GM23338 (cell line): ENCODE data around the gene SRGAP2.
"Not testable (repeated sequence)": the region's sequence is repeated elsewhere in the genome, so short reads cannot be mapped to it uniquely, and the experiment has no call there.

Experiments
- CTCF ChIP-seq, 2 experiments: fragments of 200-600 bp in 1 of 2; sonication (generic) in 1 of 2; conservative IDR thresholded peaks; 2 replicates each; pipeline versions ENCODE4 v1.5.1 to v1.6.1; 2016 to 2017; ENCODE audit warnings: antibody characterized with exemption in 2 of 2, low read depth in 2 of 2, mild to moderate bottlenecking in 2 of 2, moderate library complexity in 1 of 2
- EZH2phosphoT487 ChIP-seq: fragments of 200-600 bp; sonication (generic); IDR thresholded peaks from one replicate; pipeline ENCODE4 v1.8.1; 2018; ENCODE audit warnings: antibody characterized with exemption; ENCODE audit not compliant: unreplicated experiment
- JUNB ChIP-seq: IDR thresholded peaks from one replicate; pipeline ENCODE4 v1.6.1; 2016; ENCODE audit warnings: antibody characterized with exemption; ENCODE audit not compliant: unreplicated experiment
- POLR2AphosphoS5 ChIP-seq: IDR thresholded peaks from 2 replicates; pipeline ENCODE4 v1.6.1; 2016; ENCODE audit warnings: antibody characterized with exemption, low read depth
- ZNF114 ChIP-seq: fragments of 250-450 bp; sonication (Bioruptor Pico); IDR thresholded peaks from 2 replicates; pipeline ENCODE4 v1.5.0; 2020; ENCODE audit warnings: mild to moderate bottlenecking, moderate library complexity
- ZNF331 ChIP-seq: fragments of 250-450 bp; sonication (Bioruptor Pico); IDR thresholded peaks from 2 replicates; pipeline ENCODE4 v1.5.0; 2020; ENCODE audit warnings: low read depth, mild to moderate bottlenecking, moderate library complexity

GRCh38 chr1:206210802-206211201 is 7.5 kb downstream of the SRGAP2 start:
- not testable (repeated sequence) for TF ChIP-seq CTCF (conservative IDR thresholded peaks at IDR 0.05; ENCODE audit: low read depth in 2 of 2); EZH2phosphoT487; ZNF114 (CRISPR knock-in tag); POLR2AphosphoS5; ZNF331 (CRISPR knock-in tag); JUNB
